H1 (cell line): Measurements from ENCODE around the gene USH1G.

Source experiments
- BRCA1 ChIP-seq: IDR thresholded peaks from 2 replicates; pipeline ENCODE4 v1.6.1; 2012; ENCODE audit warnings: low read depth, low read length, improper control_type of control experiment
- CEBPB ChIP-seq: IDR thresholded peaks from 2 replicates; pipeline ENCODE4 v1.6.1; 2012; ENCODE audit warnings: low read depth, low read length
- CHD2 ChIP-seq: IDR thresholded peaks from 2 replicates; pipeline ENCODE4 v1.6.1; 2012; ENCODE audit warnings: low read length, improper control_type of control experiment
- EGR1 ChIP-seq: IDR thresholded peaks from 2 replicates; pipeline ENCODE4 v1.6.1; 2011; ENCODE audit warnings: low read depth, low read length, borderline replicate concordance
- EP300 ChIP-seq, 2 experiments: IDR thresholded peaks; 1 replicate in 1 of 2; 2 replicates in 1 of 2; pipeline ENCODE4 v1.6.1; 2011 to 2012; ENCODE audit warnings: low read depth in 2 of 2, low read length in 2 of 2, mild to moderate bottlenecking in 2 of 2, borderline replicate concordance in 1 of 2, inconsistent platforms in 1 of 2, moderate library complexity in 1 of 2
- MAFK ChIP-seq: IDR thresholded peaks from 2 replicates; pipeline ENCODE4 v1.6.1; 2012; ENCODE audit warnings: low read depth, mild to moderate bottlenecking, improper control_type of control experiment, low read length
- MAX ChIP-seq: IDR thresholded peaks from 2 replicates; pipeline ENCODE4 v1.6.1; 2012; ENCODE audit warnings: inconsistent platforms
- RAD21 ChIP-seq, 2 experiments: IDR thresholded peaks in 1 of 2; conservative IDR thresholded peaks in 1 of 2; 2 replicates each; pipeline ENCODE4 v1.6.1; 2011; ENCODE audit warnings: low read depth in 2 of 2, low read length in 2 of 2, improper control_type of control experiment in 1 of 2, inconsistent platforms in 1 of 2, mild to moderate bottlenecking in 1 of 2, moderate library complexity in 1 of 2
- SP1 ChIP-seq: IDR thresholded peaks from 2 replicates; pipeline ENCODE4 v1.6.1; 2011; ENCODE audit warnings: low read depth, low read length
- TCF12 ChIP-seq: IDR thresholded peaks from 2 replicates; pipeline ENCODE4 v1.6.1; 2011; ENCODE audit warnings: low read depth, mild to moderate bottlenecking, low read length
- ZNF274 ChIP-seq: IDR thresholded peaks from 2 replicates; pipeline ENCODE4 v1.7.0; 2012; ENCODE audit warnings: low read length, borderline replicate concordance; ENCODE audit errors: extremely low read depth
- TF ChIP-seq, protein P1 (sequence below), 3 experiments: IDR thresholded peaks; 1 replicate in 2 of 3; 2 replicates in 1 of 3; pipeline versions ENCODE4 v1.5.1 to v1.6.1; 2011; ENCODE audit warnings: low read length in 3 of 3, mild to moderate bottlenecking in 3 of 3, inconsistent platforms in 2 of 3, low read depth in 1 of 3, moderate library complexity in 1 of 3; ENCODE audit not compliant: insufficient read depth in 1 of 3; ENCODE audit errors: control extremely low read depth in 1 of 3
- TF ChIP-seq, protein P2 (sequence below): IDR thresholded peaks from 2 replicates; pipeline ENCODE4 v1.6.1; 2011; ENCODE audit warnings: low read depth, mild to moderate bottlenecking, low read length; ENCODE audit not compliant: insufficient read depth

- TF ChIP-seq CEBPB = no peak
- TF ChIP-seq, protein P1, sequence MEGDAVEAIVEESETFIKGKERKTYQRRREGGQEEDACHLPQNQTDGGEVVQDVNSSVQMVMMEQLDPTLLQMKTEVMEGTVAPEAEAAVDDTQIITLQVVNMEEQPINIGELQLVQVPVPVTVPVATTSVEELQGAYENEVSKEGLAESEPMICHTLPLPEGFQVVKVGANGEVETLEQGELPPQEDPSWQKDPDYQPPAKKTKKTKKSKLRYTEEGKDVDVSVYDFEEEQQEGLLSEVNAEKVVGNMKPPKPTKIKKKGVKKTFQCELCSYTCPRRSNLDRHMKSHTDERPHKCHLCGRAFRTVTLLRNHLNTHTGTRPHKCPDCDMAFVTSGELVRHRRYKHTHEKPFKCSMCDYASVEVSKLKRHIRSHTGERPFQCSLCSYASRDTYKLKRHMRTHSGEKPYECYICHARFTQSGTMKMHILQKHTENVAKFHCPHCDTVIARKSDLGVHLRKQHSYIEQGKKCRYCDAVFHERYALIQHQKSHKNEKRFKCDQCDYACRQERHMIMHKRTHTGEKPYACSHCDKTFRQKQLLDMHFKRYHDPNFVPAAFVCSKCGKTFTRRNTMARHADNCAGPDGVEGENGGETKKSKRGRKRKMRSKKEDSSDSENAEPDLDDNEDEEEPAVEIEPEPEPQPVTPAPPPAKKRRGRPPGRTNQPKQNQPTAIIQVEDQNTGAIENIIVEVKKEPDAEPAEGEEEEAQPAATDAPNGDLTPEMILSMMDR (IDR thresholded peaks at IDR 0.05; ENCODE audit: control extremely low read depth in 1 of 3, insufficient read depth in 1 of 3, low read depth in 1 of 3, low read length in 3 of 3) = no peak
- TF ChIP-seq EP300 (IDR thresholded peaks at IDR 0.05; ENCODE audit: borderline replicate concordance in 1 of 2, low read depth in 2 of 2, low read length in 2 of 2) = no peak
- TF ChIP-seq BRCA1 = no peak
- TF ChIP-seq TCF12 = no peak
- TF ChIP-seq MAX = no peak
- TF ChIP-seq, protein P2, sequence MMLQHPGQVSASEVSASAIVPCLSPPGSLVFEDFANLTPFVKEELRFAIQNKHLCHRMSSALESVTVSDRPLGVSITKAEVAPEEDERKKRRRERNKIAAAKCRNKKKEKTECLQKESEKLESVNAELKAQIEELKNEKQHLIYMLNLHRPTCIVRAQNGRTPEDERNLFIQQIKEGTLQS = no peak
- TF ChIP-seq MAFK = no peak
- no peak for TF ChIP-seq SP1
- TF ChIP-seq ZNF274 = no peak
- no peak for TF ChIP-seq CHD2
- TF ChIP-seq RAD21 (IDR thresholded peaks at IDR 0.05 in 1 of 2, conservative IDR thresholded peaks at IDR 0.05 in 1 of 2; ENCODE audit: low read depth in 2 of 2, low read length in 2 of 2) = no peak
- TF ChIP-seq EGR1 = no peak
Measured at GRCh38 chr17:74874615-74875037, 48.4 kb downstream of the USH1G start.
